Measurements from ENCODE around the gene VAPB.

VAPB gene

GRCh38 chr20:58482416-58482815 is 93.4 kb downstream of the VAPB start:
- peak; percentile 22 for DNase-seq (ENCODE audit: low spot score)

GRCh38 chr20:58483051-58483450 is 94.0 kb downstream of the VAPB start:
- DNase-seq (ENCODE audit: low spot score): no peak

- no peak for DNase-seq (ENCODE audit: low spot score)
Measured at GRCh38 chr20:58483470-58483869, 94.4 kb downstream of the VAPB start.

- no peak for DNase-seq (ENCODE audit: low spot score)
Measured at GRCh38 chr20:58485393-58485792, 96.4 kb downstream of the VAPB start.

GRCh38 chr20:58486207-58486606 is 97.2 kb downstream of the VAPB start:
- DNase-seq (ENCODE audit: low spot score): no peak

- DNase-seq (ENCODE audit: low spot score): no peak
Measured at GRCh38 chr20:58492074-58492718, 103.2 kb downstream of the VAPB start.

GRCh38 chr20:58492795-58493524 is 103.9 kb downstream of the VAPB start:
- no peak for DNase-seq (ENCODE audit: low spot score)

GRCh38 chr20:58494923-58495622 is 106.0 kb downstream of the VAPB start:
- no peak for DNase-seq (ENCODE audit: low spot score)

- no peak for DNase-seq (ENCODE audit: low spot score)
Measured at GRCh38 chr20:58495623-58496428, 106.8 kb downstream of the VAPB start.

GRCh38 chr20:58496429-58496769 is 107.4 kb downstream of the VAPB start:
- DNase-seq (ENCODE audit: low spot score): no peak

- no peak for DNase-seq (ENCODE audit: low spot score)
Measured at GRCh38 chr20:58497076-58497641, 108.1 kb downstream of the VAPB start.

GRCh38 chr20:58497724-58498469 is 108.9 kb downstream of the VAPB start:
- no peak for DNase-seq (ENCODE audit: low spot score)

GRCh38 chr20:58498470-58499068 is 109.5 kb downstream of the VAPB start:
- no peak for DNase-seq (ENCODE audit: low spot score)

GRCh38 chr20:58500256-58500655 is 111.2 kb downstream of the VAPB start:
- DNase-seq (ENCODE audit: low spot score): no peak
